ENCODE measurements around the gene OR13J1.

- TF ChIP-seq CTCF (conservative IDR thresholded peaks at IDR 0.05; ENCODE audit: low read depth, low read length), result no peak
- no peak for TF ChIP-seq EZH2 (IDR thresholded peaks at IDR 0.05; ENCODE audit: borderline replicate concordance, low read depth, low read length, poor library complexity, severe bottlenecking)
Measured at GRCh38 chr9:35898337-35898736, 28.1 kb upstream of the OR13J1 start.

Measured in A673 (cell line).